NCI-H2029 treated with DMSO at 0.1 percent for 48 hours (cell line): Measurements from ENCODE around the gene TEX261.
A peak's percentile ranks its signal among the peaks of the same experiment; 100 is the strongest.

ENCODE experiments used
- DNase-seq: peaks from one replicate; lab custom pipeline; 2025; lab: John Stamatoyannopoulos, UW

Gene TEX261

GRCh38 chr2:70981866-70982810, 12.5 kb downstream of the TEX261 start:
- no peak for DNase-seq

GRCh38 chr2:70981421-70981820, 13.3 kb downstream of the TEX261 start:
- no peak for DNase-seq

GRCh38 chr2:70979626-70980025, 15.0 kb downstream of the TEX261 start:
- no peak for DNase-seq

GRCh38 chr2:70979180-70979488, 15.5 kb downstream of the TEX261 start:
- no peak for DNase-seq

GRCh38 chr2:70978341-70979179, 16.1 kb downstream of the TEX261 start, which contains the start of gene ANKRD53:
ANKRD53 (plus strand) TSS chr2:70978630; CDS start chr2:70978646, 16 bp downstream.
- DNase-seq: peak; percentile 22

GRCh38 chr2:70977605-70978205, 17.0 kb downstream of the TEX261 start:
- DNase-seq: peak; percentile 23

- DNase-seq: no peak
Observed at GRCh38 chr2:70975237-70975636, 19.4 kb downstream of the TEX261 start.

- DNase-seq: no peak
Observed at GRCh38 chr2:70974592-70974991, 20.1 kb downstream of the TEX261 start.

- DNase-seq: no peak
Observed at GRCh38 chr2:70967189-70967588, 27.5 kb downstream of the TEX261 start.

GRCh38 chr2:70966681-70967080, 28.0 kb downstream of the TEX261 start:
- no peak for DNase-seq

GRCh38 chr2:70965506-70965905, 29.2 kb downstream of the TEX261 start:
- no peak for DNase-seq

GRCh38 chr2:70964596-70965386, 29.9 kb downstream of the TEX261 start:
- DNase-seq: no peak

GRCh38 chr2:70964133-70964532, 30.5 kb downstream of the TEX261 start:
- DNase-seq: no peak

GRCh38 chr2:70962885-70963878, 31.5 kb downstream of the TEX261 start:
- no peak for DNase-seq

GRCh38 chr2:70962211-70962884, 32.3 kb downstream of the TEX261 start:
- no peak for DNase-seq

- DNase-seq: no peak
Observed at GRCh38 chr2:70961648-70961994, 33.1 kb downstream of the TEX261 start.

GRCh38 chr2:70960833-70961647, 33.6 kb downstream of the TEX261 start:
- DNase-seq: no peak

- DNase-seq: no peak
Observed at GRCh38 chr2:70959851-70960832, 34.5 kb downstream of the TEX261 start.
